Head of caudate nucleus (tissue), 42 donors: ENCODE measurements around the gene RBBP5.

Source experiments
- DNase-seq, 42 donors: peaks; one replicate each; pipeline versions ENCODE4 v3.0.0 to v3.0.0-alpha.2; 2020 to 2021; ENCODE audit warnings: mixed read lengths in 7 of 42
- intact Hi-C: fragments of 100-400 bp; cut with DNase I; formaldehyde crosslinking; loops from one replicate; pipeline ENCODE4 v1.15.0; 2022

RBBP5 gene

GRCh38 chr1:205042911-205043806 lies 78.6 kb downstream of the RBBP5 start, which contains the start of gene CNTN2:
TSS of gene CNTN2 (plus strand) at chr1:205043212. CDS start at chr1:205053186, 9,974 bp downstream.
- peak; percentile 81 to 97 (median 92) for DNase-seq
- intact Hi-C loops: no loop called here

DNA sequence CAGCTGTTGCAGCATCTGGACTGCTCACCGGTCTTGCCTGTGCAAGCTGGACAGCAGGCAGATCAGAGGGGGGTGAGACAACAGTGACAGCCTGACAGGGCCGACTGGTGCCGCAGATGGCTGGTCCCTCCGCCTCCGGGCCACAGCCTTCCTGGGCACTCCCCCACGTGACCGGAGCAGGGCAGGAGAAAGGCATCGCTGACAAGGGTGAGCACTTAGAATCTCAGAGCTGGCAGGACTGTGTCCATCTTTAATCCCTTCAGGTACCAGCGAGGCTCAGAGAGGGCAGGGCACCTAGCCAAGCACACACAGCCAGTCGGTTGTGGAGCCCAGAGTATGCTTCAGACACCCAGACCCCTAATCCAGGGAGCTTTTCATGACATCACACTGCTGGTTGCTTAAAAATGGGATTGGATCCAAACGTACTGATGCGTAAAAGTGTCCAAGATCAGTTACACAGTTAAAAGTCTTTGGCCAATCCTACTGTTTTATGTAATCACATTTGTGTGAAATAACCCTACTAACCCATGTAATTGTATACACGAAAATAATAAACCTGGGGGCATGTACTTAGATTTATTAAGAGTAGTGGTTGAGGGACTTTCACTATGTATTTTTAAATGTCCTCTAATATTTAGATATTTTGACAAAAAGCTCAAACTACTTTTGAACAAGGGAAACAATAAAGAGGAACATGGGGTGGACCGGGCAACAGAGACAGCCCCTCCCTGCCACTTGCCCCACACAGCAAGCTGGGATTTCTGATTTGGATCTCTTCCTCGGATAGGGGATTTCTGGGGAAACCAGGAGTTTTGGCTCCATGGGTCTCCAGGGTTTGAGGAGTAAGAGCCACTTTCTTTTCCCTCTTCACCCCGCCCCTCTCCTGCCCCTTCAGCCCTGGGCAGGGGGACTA lies 79.5 kb downstream of the RBBP5 start:
- peak; percentile 43 to 91 (median 75) for DNase-seq
- intact Hi-C loops: no loop called here

DNA sequence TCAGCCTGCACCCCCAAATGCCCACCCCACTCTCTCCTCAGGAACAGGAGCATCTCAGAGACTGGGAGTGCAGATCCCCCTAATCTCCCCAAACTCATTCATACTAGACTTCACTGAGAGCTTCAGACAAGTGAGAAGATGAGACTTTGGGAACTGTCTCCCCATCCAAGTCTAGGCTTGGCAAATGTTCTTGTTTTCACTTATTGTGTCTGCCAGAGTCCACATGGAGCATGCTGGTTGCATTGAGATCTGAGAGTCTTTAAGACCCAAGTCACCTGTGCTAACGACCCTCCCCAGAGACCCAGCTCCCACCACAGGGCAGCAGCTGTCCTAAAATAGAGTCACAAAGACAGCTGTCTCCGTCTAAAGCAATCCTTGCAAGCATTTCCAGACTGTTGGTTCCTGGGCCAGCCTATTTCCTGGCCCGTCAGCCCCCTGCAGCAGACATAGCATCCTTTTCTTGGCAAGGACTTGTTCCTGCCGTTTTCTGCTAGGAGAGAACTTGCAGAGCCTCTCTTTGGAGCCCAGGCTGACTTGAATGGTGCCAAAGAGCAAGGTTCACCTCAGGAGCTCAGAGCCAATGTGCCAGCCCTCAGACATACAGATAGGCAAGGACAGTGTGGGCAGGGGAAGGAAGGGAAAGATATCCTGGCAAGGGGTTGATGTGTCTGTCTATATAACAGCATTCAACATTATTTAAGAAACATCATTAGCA lies 80.6 kb downstream of the RBBP5 start:
- intact Hi-C loops: no loop called here
- no peak for DNase-seq

GRCh38 chr1:205038132-205038786 lies 83.5 kb downstream of the RBBP5 start:
- intact Hi-C loops: no loop called here
- no peak for DNase-seq

- peak in 32 of 42 donors; percentile 37 to 81 (median 61) for DNase-seq
- intact Hi-C loops: no loop called here
Observed at GRCh38 chr1:205037539-205037938, 84.2 kb downstream of the RBBP5 start.
